Measurements from ENCODE around the gene ECPAS.
"Not testable (repeated sequence)": the region's sequence is repeated elsewhere in the genome, so short reads cannot be mapped to it uniquely, and the experiment has no call there.

The ECPAS gene

DNA sequence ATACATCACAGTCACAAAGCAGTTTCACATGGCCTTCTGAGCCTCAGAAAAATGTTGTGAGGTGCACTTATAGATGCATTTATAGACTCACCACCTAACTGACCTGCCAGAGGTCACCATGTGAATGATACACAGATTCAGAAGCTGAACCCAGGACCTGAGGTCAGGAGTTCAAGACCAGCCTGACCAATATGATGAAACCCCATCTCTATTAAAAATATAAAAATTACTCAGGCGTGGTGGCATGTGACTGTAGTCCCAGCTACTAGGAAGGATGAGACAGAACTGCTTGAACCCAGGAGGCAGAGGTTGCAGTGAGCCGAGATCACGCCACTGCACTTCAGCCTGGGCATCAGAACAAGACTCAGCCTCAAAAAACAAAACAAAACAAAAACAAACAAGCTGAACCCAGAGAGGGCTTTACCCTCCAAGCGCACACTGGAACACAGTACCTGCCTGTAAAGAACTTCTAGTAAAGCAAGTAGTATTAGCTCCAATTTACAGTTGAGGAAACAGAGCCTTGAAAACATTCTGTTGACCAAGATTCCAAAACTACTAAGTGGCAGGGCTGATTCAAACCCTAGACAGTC, 16.3 kb downstream of the ECPAS start:
- no peak overlapping the region for H3K27ac ChIP-seq (ENCODE audit: low read depth, low read length)

DNA sequence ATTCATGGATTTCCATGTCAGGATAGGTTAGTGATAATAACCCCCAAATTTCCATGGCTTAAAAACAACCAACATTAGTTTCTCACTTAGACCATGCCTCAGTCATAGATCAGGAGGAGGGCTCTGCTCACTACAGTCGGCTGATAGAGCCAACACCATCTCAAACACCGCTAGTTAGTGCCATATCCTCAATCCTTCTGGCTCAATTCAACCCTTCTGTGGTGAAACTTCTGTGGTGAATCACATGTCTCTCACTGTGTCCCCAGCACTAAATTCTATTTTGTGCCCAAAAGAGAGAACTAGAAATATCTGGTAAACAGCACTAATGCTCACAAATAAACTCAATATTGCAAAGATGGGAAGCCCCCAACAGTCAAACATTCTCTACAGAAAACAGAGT, 21.1 kb downstream of the ECPAS start:
- H3K27me3 ChIP-seq (ENCODE audit: control insufficient read depth, insufficient read depth, low read length): no peaks in the 10 kb centered on the region
- H3K9me3 ChIP-seq (ENCODE audit: control insufficient read depth, insufficient read depth, low read length): peaks cover 10% of the 10 kb centered on the region; the same call in 1 of the 2 replicates
- no peak overlapping the region for H3K4me3 ChIP-seq (ENCODE audit: low read depth, low read length)
- no peaks in the 10 kb centered on the region for H3K36me3 ChIP-seq (ENCODE audit: control insufficient read depth, insufficient read depth, low read length)
- H3K27ac ChIP-seq (ENCODE audit: low read depth, low read length): no peak overlapping the region
- H3K9ac ChIP-seq (ENCODE audit: low read depth, low read length): no peak overlapping the region
- H3K4me1 ChIP-seq (ENCODE audit: control insufficient read depth, insufficient read depth, low read length): peaks cover 11% of the 10 kb centered on the region

More for the DNA sequence above, 16.3 kb downstream of the ECPAS start:
- Histone ChIP-seq H3K4me1 (ENCODE audit: control insufficient read depth, insufficient read depth, low read length) (peaks cover 9% of the 10 kb centered on the region; the same call in 1 of the 2 replicates), H3K4me3 (ENCODE audit: low read depth, low read length) (no peak overlapping the region), H3K9me3 (ENCODE audit: control insufficient read depth, insufficient read depth, low read length) (no peaks in the 10 kb centered on the region), H3K36me3 (ENCODE audit: control insufficient read depth, insufficient read depth, low read length) (no peaks in the 10 kb centered on the region), H3K27me3 (ENCODE audit: control insufficient read depth, insufficient read depth, low read length) (no peaks in the 10 kb centered on the region), H3K9ac (ENCODE audit: low read depth, low read length) (no peak overlapping the region)

DNA sequence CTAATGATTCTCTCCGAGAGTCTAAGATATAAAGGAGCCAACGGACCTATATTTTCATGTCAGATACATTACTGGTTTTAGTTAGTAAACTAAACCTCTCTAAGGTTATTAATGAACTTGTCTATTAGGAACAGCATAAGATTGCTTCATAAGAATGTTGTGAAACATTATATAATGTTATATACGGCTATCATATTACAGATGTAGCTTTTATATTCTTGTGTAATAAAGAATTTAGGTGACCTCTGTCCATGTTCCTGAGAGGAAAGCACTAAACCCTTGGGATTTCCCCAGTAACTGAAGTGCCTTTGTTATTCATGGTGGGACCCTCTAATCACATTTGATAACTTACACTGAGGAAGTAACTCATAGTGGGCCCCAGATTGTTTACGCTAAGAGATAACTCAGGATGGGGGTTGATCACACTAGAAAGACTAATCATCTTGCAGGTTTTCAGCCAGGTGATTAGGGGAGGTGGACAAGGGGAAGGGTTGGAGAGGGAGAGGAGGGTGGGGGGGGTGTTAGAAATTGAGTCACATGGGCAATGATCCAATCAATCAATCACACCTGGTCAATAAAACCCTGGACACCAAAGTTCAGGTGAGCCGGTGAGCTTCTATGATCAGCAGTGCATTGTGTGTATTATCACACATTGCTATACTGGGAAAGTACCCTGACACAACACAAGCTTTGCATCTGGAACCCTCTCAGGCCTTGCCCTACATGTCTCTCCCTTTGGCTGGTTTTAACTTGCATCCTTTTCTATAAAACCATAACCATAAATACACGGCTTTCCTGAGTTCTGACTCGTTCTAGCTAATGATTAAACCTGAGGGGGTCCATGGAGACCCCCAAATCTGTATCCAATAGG, 25.8 kb downstream of the ECPAS start:
- Histone ChIP-seq H3K27me3 (ENCODE audit: control insufficient read depth, insufficient read depth, low read length) (no peaks in the 10 kb centered on the region), H3K9me3 (ENCODE audit: control insufficient read depth, insufficient read depth, low read length) (peaks cover 10% of the 10 kb centered on the region; the same call in 1 of the 2 replicates), H3K27ac (ENCODE audit: low read depth, low read length) (no peak overlapping the region), H3K36me3 (ENCODE audit: control insufficient read depth, insufficient read depth, low read length) (no peaks in the 10 kb centered on the region), H3K9ac (ENCODE audit: low read depth, low read length) (no peak overlapping the region), H3K4me3 (ENCODE audit: low read depth, low read length) (no peak overlapping the region), H3K4me1 (ENCODE audit: control insufficient read depth, insufficient read depth, low read length) (peaks cover 37% of the 10 kb centered on the region)

DNA sequence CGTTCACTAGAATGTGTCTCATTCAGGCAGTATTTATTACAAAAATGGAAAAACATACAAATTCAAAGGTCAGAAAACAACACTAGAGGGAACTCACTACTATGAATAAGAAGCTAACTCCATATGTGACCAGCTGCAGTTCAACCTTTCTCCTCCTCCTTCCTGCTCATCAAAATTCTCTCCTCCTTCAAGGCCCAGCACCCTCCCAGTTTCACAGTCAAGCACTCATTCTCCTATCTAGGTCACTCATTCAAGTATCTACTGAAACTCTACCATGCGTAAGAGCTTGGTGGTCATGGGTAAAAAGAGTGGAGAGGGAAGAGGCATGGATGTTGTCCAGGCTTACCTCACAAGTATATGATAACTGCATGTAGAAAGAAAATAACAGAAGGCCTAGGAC, 27.7 kb downstream of the ECPAS start:
- H3K27ac ChIP-seq (ENCODE audit: low read depth, low read length): no peak overlapping the region
- no peaks in the 10 kb centered on the region for H3K27me3 ChIP-seq (ENCODE audit: control insufficient read depth, insufficient read depth, low read length)
- H3K9ac ChIP-seq (ENCODE audit: low read depth, low read length): no peak overlapping the region
- H3K9me3 ChIP-seq (ENCODE audit: control insufficient read depth, insufficient read depth, low read length): peaks cover 2% of the 10 kb centered on the region; the same call in 1 of the 2 replicates
- H3K36me3 ChIP-seq (ENCODE audit: control insufficient read depth, insufficient read depth, low read length): no peaks in the 10 kb centered on the region
- H3K4me3 ChIP-seq (ENCODE audit: low read depth, low read length): no peak overlapping the region
- peaks cover 45% of the 10 kb centered on the region for H3K4me1 ChIP-seq (ENCODE audit: control insufficient read depth, insufficient read depth, low read length)

DNA sequence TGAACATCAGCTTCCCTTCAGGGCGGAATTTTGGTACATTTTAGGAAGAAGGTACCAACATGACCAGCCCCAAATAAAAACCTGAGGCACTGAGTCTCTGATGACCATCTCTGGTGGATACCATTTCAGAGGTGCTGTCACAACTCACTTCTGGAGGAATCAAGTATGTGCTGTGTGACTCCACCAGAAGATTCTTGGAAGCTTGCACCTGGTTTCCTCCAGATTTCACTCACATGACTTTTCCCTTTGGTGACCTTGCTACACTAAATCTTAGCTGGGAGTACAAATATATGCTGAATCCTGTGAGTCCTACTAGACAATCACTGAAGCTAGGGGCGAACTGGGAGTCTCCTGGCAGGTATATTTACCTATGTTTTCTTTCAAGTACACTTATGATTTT, 28.5 kb downstream of the ECPAS start:
- H3K36me3 ChIP-seq (ENCODE audit: control insufficient read depth, insufficient read depth, low read length): 0 out of 2 replicates have a peak, but pooled peaks cover 4% of the 10 kb centered on the region
- H3K27ac ChIP-seq (ENCODE audit: low read depth, low read length): no peak overlapping the region
- H3K9me3 ChIP-seq (ENCODE audit: control insufficient read depth, insufficient read depth, low read length): no peaks in the 10 kb centered on the region
- no peak overlapping the region for H3K9ac ChIP-seq (ENCODE audit: low read depth, low read length)
- H3K4me3 ChIP-seq (ENCODE audit: low read depth, low read length): no peak overlapping the region
- H3K27me3 ChIP-seq (ENCODE audit: control insufficient read depth, insufficient read depth, low read length): no peaks in the 10 kb centered on the region
- peaks cover 45% of the 10 kb centered on the region for H3K4me1 ChIP-seq (ENCODE audit: control insufficient read depth, insufficient read depth, low read length)

DNA sequence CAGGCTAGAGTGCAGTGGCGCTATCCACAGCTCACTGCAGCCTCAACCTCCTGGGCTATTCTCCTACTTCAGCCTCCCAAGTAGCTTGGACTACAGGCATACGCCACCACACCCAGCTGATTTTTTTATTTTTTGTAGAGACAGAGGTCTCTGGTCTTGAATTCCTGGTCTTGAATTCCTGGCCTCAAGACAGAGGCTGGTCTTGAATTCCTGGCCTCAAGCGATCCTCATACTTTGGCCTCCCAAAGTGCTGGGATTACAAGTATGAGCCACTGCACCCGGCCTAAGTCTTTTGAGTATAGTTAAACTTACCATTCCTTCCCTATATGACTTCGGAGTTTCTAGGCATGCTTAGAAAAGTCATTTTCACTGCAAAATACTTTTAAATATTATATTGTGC, 29.4 kb downstream of the ECPAS start:
- Histone ChIP-seq H3K4me3 (ENCODE audit: low read depth, low read length) (no peak overlapping the region), H3K4me1 (ENCODE audit: control insufficient read depth, insufficient read depth, low read length) (peaks cover 45% of the 10 kb centered on the region), H3K9ac (ENCODE audit: low read depth, low read length) (no peak overlapping the region), H3K36me3 (ENCODE audit: control insufficient read depth, insufficient read depth, low read length) (peaks cover 10% of the 10 kb centered on the region), H3K27ac (ENCODE audit: low read depth, low read length) (no peak overlapping the region), H3K9me3 (ENCODE audit: control insufficient read depth, insufficient read depth, low read length) (no peaks in the 10 kb centered on the region), H3K27me3 (ENCODE audit: control insufficient read depth, insufficient read depth, low read length) (no peaks in the 10 kb centered on the region)

DNA sequence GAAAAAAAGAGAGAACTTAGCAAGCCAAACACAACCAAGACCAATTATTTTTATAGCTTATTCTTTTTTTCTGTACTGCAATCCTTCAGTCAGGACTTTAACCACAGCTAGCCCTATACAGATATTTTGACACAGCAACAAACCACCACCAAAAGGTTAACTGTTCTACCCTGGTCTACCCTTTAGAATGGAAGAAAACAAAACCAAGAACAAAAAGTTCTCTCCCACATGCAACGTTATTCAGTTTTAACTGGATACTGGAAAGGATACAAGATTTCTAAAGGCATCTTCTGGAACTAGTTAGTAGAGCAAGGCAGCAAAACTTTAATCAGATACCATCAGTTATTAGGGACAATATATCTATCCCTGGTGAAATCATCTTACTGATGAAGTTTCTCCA, 32.6 kb downstream of the ECPAS start:
- H3K4me3 ChIP-seq (ENCODE audit: low read depth, low read length): no peak overlapping the region
- H3K27ac ChIP-seq (ENCODE audit: low read depth, low read length): no peak overlapping the region
- no peaks in the 10 kb centered on the region for H3K27me3 ChIP-seq (ENCODE audit: control insufficient read depth, insufficient read depth, low read length)
- H3K36me3 ChIP-seq (ENCODE audit: control insufficient read depth, insufficient read depth, low read length): peaks cover 27% of the 10 kb centered on the region
- H3K4me1 ChIP-seq (ENCODE audit: control insufficient read depth, insufficient read depth, low read length): peaks cover 20% of the 10 kb centered on the region
- no peak overlapping the region for H3K9ac ChIP-seq (ENCODE audit: low read depth, low read length)
- H3K9me3 ChIP-seq (ENCODE audit: control insufficient read depth, insufficient read depth, low read length): no peaks in the 10 kb centered on the region

DNA sequence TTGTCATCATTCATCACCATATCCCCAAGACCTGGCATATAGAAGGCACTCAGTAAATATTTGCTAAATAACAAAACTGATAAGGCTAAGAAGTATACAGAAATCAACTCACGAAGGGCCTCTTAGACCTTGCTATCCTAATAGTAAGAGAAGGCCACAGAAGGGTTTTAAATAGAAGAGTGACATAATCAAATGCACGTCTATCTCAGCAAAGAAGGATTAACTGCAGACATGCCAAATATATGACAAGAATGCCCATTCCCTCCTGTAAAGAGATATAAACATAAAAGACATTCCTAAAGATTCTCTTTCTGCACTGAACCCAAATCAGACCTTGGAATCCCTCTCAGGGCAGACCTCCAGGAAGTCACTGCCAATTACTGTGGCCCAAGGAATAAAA, 34.1 kb downstream of the ECPAS start:
- no peaks in the 10 kb centered on the region for H3K27me3 ChIP-seq (ENCODE audit: control insufficient read depth, insufficient read depth, low read length)
- no peak overlapping the region for H3K9ac ChIP-seq (ENCODE audit: low read depth, low read length)
- peaks cover 20% of the 10 kb centered on the region for H3K4me1 ChIP-seq (ENCODE audit: control insufficient read depth, insufficient read depth, low read length)
- H3K4me3 ChIP-seq (ENCODE audit: low read depth, low read length): no peak overlapping the region
- no peaks in the 10 kb centered on the region for H3K9me3 ChIP-seq (ENCODE audit: control insufficient read depth, insufficient read depth, low read length)
- peaks cover 37% of the 10 kb centered on the region for H3K36me3 ChIP-seq (ENCODE audit: control insufficient read depth, insufficient read depth, low read length)
- no peak overlapping the region for H3K27ac ChIP-seq (ENCODE audit: low read depth, low read length)

DNA sequence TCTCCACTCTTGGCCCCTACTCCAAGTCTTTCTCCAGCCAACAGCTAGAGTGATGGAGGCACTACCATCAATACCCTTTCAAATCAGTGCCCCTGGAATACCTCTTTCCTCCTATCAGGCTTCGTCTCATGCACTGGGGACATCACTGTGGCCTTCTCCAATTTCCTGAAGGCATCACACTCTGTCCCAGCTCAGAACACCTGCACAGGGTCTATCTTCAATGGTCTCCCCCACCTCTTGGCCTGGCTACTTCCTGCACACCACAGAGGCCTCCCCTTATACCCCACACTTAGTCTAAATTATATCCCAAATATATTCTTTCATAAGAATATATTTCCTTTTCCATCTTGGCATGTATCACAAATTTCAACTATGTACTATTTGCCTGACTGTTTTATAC, 34.5 kb downstream of the ECPAS start:
- H3K9ac ChIP-seq (ENCODE audit: low read depth, low read length): no peak overlapping the region
- no peak overlapping the region for H3K27ac ChIP-seq (ENCODE audit: low read depth, low read length)

DNA sequence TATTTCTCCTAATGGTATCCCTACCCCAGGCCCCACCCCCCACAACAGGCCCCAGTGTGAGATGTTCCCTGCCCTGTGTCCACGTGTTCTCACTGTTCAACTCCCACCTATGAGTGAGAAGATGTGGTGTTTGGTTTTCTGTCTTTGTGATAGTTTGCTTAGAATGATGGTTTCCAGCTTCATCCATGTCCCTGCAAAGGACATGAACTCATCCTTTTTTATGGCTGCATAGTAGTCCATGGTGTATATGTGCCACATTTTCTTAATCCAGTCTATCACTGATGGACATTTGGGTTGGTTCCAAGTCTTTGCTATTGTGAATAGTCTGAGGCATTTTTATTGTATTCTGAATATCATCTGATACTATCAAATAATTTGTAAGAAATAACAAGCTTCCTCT, 38.4 kb downstream of the ECPAS start:
- H3K4me3 ChIP-seq (ENCODE audit: low read depth, low read length); H3K9ac ChIP-seq (ENCODE audit: low read depth, low read length); H3K9me3 ChIP-seq (ENCODE audit: control insufficient read depth, insufficient read depth, low read length); H3K27ac ChIP-seq (ENCODE audit: low read depth, low read length); H3K4me1 ChIP-seq (ENCODE audit: control insufficient read depth, insufficient read depth, low read length); H3K27me3 ChIP-seq (ENCODE audit: control insufficient read depth, insufficient read depth, low read length): not testable (repeated sequence)
- peaks cover 68% of the 10 kb centered on the region for H3K36me3 ChIP-seq (ENCODE audit: control insufficient read depth, insufficient read depth, low read length)

More for the DNA sequence above, 34.5 kb downstream of the ECPAS start:
- peaks cover 38% of the 10 kb centered on the region for H3K36me3 ChIP-seq (ENCODE audit: control insufficient read depth, insufficient read depth, low read length)
- no peaks in the 10 kb centered on the region for H3K27me3 ChIP-seq (ENCODE audit: control insufficient read depth, insufficient read depth, low read length)
- no peaks in the 10 kb centered on the region for H3K9me3 ChIP-seq (ENCODE audit: control insufficient read depth, insufficient read depth, low read length)
- no peak overlapping the region for H3K4me3 ChIP-seq (ENCODE audit: low read depth, low read length)
- peaks cover 19% of the 10 kb centered on the region for H3K4me1 ChIP-seq (ENCODE audit: control insufficient read depth, insufficient read depth, low read length)

DNA sequence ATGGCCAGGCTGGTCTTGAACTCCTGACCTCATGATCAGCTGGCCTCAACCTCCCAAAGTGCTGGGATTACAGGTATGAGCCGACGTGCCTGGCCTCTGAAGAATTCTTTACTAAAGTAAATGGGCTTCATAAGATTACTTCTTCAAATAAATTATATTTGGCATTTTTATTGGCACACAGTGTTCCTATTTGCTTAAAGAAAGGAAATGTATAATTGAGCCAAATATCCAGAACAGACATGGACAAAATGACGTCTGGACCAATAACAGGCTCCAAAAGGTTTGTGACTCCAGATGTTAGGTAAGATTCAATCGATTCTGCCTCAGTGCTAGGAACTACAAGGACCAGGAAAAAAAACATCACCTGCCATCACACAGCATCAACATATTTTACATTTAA, 40.7 kb downstream of the ECPAS start:
- Histone ChIP-seq H3K36me3 (ENCODE audit: control insufficient read depth, insufficient read depth, low read length) (peaks cover 75% of the 10 kb centered on the region), H3K4me1 (ENCODE audit: control insufficient read depth, insufficient read depth, low read length) (no peaks in the 10 kb centered on the region), H3K9ac (ENCODE audit: low read depth, low read length) (no peak overlapping the region), H3K27me3 (ENCODE audit: control insufficient read depth, insufficient read depth, low read length) (no peaks in the 10 kb centered on the region), H3K4me3 (ENCODE audit: low read depth, low read length) (no peak overlapping the region), H3K27ac (ENCODE audit: low read depth, low read length) (no peak overlapping the region), H3K9me3 (ENCODE audit: control insufficient read depth, insufficient read depth, low read length) (no peaks in the 10 kb centered on the region)
